TTC549 (cell line): Measurements from ENCODE around the gene WIPF1.
"Not testable (repeated sequence)": the region's sequence is repeated elsewhere in the genome, so short reads cannot be mapped to it uniquely, and the experiment has no call there.

Experiments
- FAIRE-seq: peaks from 2 replicates; lab custom pipeline; 2012; peaks lifted over from hg19 to GRCh38; lab: Jason Lieb, UNC

The WIPF1 gene

DNA sequence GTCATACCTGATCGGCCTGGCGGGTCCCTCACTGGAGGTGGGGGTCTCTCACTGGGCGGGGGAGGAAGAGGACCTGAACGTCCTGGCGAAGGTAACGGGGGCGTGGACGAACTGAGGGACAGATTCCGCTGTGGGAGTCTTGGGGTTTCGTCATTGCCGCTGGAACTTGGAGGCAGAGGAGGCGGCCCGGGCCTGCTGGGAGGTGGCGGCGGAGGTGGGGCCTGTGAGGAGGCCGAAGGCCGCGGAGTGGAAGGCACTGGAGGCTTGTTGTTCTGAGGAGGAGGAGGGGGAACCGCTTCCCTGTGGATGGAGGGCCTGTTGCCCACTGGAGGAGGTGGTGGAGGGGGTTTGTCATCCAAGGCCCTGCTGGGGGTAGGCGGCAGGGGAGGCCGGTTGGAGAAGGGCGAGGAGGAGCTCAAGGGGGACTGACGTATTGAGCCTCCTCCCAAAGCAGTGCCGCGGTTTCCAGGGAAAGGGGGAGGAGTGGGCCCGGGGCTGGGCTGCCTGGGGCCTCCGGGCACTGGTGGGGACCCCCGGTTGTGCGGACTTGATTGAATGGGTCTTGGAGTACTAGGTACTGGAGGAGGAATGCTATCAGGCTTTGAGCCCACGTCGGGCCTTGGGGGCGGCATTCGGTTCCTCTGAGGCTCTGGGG is 25.8 kb downstream of the WIPF1 start:
- FAIRE-seq = no peak

DNA sequence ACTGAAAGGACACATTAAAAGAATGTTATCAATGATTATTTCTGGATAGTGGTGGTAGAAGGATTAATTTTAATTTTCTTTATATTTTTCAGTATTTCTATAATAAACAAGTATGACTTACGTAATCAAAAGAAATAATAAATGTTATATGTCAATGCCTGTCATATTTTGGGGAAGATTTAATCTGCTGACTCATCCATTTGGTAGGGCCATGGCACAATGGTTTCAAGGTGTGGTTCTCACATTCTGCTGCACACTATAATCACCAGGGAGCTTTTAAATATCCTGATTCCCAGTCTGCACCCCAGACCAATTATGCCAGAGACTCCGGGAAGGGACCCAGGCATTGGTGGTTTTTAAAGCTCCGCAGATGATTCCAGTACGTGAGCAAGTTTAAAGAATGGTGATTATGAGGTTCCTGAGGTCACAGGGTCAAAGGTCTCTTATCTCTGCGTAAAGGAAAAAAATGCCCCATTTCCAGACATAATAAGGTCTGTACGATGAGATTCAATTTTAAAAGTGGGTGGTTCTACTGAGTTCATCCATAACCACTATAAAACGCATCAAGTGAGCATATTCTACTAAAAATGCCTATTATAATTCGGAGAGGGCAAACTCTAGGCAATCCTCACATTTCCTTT is 27.2 kb downstream of the WIPF1 start:
- FAIRE-seq = no peak

DNA sequence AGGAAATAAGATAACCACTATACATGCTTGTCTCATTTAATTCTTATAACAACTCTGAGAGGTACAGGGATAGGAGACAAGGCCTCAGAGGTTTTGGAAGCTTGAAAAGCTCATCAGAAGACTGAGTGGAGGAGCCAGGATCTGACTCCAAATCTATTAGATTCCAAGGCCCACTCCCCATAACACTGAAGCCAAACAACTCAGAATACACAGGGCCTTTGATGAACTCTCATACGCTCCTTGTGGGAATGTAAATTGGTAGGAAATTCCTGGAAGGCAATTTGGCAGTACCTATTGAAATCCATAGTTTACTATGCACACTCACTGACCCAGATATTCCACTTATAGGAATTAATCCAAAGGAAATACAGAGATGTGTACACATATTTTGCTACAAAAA is 27.9 kb downstream of the WIPF1 start:
- FAIRE-seq = no peak

DNA sequence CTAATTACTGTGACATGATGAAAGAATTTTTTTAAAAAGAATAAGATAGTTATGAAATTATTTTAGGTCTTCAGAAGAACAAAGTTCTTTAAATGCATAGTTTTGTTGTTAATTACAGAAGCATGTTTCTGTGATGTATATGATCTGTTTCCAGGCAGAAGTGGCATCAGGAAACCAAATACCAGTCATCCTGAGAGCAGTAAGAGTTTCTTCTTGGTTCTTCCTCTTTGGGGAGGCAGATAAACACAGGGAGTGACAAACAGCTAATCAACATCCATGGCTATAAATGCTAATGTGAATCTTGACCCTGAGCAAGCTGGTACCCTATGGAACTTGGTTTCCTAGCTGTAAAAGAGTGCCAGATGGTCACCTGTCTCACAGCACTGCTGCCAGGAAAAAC is 29.2 kb downstream of the WIPF1 start:
- no peak for FAIRE-seq

DNA sequence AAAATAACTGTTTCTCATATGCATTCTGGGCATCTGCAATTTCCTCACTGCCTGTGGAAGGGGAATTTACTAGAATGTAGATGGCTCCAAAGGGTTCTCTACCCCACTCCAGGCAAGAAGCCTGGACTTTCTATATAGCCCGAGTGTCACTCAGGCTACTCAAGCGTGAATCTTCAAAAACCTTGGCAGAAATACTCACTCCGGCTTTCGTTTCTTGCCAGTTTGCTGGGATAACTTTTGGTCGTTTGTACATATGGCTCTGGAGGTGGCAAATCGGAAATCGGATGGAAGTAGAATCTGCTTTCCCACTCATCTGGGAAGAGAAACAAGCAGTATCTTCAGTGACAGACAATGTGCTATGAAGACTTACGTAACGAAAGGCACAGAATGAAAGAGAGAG is 30.7 kb downstream of the WIPF1 start:
- FAIRE-seq = no peak

DNA sequence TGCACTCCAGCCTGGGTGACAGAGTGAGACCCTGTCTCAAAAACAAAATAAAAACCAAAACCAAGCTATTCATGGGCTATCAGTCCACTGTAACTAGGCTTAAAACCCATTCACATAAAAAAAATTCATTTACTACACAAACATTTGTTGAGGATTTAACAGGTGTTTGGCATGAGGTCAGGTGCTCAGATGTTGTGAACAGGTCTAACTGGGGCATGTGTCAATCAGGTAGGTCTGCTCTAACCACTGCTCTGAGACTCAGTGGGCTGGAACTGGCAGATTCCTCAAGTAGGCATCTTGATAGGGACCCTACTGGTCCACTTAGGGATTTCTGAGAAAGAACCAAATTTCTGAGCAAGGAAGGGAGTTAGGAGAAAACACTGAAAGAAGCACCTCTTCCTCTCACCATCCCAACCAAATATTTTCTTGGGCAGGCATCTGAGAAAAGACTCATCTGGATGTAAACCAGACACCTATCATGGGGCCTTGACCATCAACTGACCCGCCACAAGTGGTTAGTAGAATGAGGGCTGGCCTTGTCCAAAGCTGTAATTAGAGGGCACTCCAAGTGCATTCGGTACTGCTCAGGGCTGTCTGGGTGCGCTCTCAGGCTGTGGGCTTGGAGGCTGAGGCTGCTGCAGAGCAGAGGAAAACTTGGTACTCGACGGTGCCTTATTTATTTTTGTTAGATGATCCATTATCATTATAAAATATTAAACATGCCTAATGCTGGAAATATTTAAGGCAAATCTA is 33.9 kb downstream of the WIPF1 start:
- no peak for FAIRE-seq

DNA sequence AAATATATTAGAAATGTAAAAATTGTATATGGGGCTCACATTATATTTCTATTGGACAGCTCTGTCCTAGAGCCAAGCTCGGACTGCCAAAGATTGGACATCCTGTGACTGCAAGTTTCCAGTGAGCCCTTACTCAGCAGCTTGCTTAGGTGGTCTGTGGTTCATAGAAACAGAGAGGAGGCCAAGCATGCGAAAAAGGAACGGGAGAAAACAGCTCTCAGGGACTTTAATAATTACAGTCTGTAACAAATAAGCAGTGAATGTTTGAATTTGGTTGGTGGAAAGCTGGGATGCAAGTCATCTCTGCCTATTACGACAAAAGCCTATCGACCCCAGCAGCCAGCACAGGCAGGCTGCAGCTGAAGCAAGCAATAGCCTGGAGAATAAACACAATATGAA is 35.6 kb downstream of the WIPF1 start:
- FAIRE-seq = no peak

DNA sequence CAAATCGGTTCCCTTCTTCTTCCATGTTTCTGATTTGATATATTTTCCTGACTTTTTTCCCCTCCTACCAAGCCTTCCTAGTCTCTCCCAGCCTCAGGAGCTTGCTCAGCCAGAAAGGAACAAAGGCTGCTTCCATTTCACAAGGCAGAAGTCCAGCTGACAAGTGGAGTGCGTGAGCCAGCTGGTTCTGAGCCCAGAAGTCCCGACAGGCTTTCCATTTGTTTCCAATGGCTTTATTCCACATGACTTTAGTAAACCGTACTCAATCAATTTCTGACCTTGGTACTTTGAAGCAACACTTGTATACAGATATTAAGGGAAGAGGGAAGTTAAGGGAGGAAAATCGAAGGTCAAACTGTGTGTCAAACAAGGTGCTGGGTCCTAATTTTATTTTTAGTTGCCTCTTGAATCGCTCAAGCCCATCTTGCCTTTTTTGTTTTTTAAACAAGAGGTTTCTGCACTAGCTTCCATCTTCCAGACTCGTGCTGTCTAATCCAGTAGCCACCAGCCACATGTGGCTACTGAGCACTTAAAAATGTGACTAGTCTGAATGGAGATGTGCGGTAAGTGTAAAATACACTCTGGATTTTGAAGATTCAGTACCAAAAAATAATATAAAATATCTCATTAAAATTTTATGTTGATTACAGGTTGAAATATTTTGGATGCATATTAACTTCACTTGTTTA is 36.2 kb downstream of the WIPF1 start:
- no peak for FAIRE-seq

DNA sequence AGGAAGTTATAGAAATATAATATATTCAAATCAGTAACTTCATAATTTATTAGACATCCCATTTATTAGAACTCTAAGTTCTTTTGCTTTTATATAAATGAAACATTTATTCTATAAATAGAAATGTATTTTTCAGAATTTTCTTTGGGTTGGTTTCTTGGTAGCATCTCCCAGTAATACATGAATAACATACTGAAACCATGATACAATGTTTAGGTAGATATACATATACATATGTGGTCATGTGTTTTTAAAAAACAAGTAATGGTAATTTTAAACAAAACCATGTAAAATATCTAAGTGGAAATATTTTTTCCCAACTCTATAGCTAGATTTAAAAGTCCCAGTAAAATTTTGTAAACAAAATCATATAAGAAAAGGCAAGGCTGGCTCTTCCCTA is 36.9 kb downstream of the WIPF1 start:
- FAIRE-seq = peak; percentile 5

DNA sequence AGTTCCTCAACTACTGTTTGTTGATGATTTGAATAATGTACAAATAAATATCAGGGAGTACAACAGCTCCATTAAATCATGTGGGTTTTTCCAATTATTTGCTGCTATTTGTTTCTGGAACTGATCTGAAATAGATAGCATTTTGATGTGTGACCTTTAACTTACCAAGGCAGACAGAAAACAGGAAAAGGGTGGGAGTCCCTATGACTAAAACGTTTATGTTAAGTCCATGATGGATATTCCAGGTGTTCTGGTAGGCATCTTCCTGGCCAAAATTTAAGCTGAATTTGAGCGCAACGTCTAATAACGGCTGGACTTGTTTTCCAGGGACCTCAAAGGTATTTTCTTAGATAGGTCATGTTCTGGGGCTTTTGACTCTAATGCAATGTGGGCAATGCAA is 41.6 kb downstream of the WIPF1 start:
- no peak for FAIRE-seq

DNA sequence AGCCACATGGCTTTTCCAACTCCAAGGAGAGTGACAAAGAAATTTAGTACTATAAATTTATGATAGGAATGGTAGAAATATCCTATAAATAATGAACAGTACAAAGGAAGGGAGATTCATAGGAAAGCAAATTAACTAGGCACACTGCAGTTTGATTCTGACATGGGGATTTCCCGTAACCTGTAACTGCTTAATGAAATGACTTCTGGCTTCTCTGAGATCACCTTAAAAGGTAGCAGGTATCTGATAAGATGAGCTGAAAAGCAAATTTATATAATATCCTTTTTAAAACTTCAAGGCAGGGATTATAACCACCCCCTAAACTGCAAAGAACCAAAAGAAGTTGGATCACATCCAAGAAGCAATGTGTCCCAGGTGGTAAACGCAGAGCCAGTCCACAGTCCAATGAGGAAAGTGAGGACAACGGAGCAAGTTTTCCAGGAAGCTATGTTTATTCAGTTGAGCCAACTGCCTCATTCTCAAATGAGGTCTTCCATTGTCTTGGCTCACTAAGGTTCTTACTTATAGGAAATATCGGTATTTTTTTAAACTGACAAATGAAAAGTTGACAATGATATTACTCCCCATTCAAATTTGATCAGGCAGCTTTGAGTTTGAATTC is 43.0 kb downstream of the WIPF1 start:
- no peak for FAIRE-seq

DNA sequence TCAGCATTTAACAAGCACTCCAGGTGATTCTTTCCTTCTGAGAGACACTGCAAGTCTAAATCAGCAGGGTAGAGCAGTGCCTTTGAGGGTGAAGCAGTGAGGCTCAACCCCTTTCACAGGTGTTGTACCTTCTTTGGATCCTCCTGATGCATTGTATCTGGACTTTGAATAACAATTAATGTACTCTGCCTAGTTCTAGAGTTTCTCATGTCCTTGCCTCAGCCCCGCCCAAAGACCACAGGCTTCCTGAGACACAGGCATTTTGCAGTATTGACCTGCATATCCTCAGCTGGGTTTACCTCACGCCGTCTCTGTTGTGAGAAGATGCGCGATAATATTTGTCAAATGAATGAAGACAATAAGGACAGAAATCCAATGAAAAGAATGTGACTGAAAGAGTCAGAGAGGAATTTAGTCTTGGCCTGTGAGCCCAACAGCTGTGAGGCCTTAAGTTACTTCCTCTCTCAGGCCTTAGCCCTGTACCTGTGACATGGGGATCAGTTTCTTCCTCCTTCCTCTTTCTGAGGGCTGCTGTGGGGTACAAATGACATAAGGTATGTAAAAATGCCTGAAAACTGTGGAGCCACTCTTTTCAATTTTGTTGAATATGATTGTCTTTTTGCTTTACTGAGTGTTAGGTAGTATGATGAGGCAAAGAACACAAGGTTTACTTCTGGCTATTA is 43.7 kb downstream of the WIPF1 start:
- FAIRE-seq = no peak

DNA sequence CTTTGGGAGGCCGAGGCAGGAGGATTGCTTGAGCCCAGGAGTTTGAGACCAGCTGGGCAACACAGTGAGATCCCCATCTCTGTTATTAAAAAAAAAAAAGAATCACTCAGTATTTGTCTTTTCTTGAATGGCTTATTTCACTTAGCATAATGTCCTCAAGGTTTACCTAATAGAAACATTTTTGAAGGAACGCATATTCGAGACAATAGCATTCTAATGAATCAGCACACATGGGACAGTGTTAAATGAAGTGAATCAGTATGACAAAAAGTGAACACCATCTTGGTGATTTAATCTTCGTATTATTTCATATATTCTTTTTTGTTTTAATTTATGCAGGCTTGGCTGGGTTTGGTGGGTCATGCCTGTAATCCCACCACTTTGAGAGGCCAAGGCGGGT is 44.7 kb downstream of the WIPF1 start:
- FAIRE-seq = no peak

DNA sequence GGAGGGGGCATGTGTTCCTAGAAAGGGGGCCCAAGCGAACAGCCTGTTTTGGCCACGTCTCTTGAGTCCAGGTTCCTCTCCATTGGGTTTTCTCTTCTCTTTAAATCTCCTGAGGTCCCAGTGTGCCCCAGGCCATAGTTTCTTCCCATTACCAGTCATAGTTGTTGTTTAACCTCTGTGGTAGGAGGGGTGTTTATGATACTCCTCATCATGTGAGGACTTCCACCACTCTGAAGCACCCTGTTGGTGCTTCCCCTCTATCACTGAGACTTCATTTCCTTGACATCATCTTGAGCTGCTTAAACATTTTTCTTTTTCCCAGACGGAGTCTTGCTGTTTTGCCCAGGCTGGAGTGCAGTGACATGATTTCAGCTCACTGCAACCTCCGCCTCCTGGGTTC is 45.9 kb downstream of the WIPF1 start:
- no peak for FAIRE-seq

DNA sequence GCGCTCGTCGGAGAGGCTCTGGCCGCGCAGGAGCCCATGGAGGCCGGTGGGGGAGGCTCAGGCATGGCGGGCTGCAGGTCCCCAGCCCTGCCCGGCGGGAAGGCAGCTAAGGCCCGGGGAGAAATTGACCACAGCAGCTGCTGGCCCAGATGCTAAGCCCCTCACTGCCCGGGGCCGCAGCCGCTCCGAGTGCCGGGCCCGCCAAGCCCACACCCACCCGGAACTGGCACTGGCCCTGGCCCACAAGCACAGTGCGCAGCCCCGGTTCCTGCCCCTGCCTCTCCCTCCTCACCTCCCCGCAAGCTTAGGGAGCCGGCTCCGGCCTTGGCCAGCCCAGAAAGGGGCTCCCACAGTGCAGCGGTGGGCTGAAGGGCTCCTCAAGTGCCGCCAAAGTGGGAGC is 49.0 kb downstream of the WIPF1 start:
- FAIRE-seq = not testable (repeated sequence)

DNA sequence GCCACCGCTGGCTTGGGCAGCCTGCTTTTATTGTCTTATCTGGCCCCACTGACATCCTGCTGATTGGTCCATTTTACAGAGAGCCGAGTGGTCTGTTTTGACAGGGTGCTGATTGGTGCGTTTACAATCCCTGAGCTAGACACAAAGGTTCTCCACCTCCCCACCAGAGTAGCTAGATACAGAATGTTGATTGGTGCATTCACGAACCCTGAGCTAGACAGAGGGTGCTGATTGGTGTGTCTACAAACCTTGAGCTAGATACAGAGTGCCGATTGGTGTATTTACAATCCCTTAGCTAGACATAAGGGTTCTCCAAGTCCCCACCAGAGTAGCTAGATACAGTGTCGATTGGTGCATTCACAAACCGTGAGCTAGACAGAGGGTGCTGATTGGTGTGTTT is 49.6 kb downstream of the WIPF1 start:
- FAIRE-seq = not testable (repeated sequence)

DNA sequence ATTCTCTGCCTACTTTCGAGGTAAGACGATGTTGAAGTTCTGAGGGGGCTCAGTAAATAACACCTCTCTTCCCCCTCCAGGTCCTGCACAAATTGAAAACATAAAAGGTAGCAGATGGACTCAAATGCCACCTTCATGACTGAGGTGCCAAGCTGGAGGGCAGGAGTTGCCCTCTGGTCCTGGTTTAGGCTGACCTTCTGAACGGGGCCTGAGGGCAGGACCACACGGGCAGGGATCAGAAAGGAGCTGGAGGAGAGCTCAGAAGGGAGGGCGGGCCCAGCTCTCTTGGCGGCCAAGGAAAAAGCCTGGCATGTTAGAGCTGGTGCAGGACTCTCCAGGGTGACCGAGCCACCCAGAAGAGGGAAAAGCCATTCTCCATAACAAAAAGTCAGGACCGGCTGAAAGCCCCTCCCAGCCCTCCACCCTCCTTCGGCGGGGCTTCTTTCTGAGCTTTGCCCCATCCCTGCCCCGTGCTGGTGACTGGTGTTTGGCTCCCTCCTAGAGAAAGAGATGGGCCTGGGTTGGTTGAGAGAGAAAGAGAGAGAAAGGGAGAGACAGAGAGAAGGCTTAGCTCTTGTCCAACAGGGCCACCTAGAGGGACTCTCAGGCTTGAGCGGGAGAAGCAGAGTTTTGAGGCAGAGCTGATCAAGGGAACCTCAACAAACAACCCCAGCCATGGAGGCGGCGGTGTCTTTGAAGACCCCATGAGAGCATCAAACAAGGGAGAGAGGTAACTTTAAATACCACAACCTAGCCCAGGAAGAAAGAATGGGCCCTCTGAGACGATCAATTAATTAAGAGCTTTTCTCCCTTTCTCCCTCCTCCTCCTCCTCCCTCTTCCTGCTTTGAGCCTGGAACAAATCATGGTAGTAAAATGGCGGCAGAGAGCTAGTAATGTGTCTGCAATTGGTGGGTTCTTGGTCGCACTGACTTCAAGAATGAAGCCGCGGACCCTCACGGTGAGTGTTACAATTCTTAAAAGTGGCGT is 50.8 kb downstream of the WIPF1 start:
- no peak for FAIRE-seq

DNA sequence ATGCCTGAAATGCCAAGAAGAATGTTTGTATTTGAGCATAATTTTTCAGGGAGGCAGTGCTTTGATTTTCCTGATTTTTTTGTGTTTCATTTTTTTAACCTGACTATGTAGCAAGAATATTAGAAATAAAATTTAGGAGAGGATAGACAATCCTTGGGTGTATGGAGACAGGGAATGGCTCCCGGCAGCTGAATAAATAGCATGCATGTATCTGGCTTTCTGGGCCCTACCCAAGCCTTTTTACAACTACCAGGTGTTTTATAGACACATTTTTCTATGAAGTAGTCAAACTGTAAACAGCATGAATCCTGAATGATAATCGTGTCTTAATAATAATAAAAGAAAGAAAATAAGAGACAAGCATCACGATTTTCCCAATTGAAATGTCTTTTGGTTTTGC is 52.4 kb downstream of the WIPF1 start:
- no peak for FAIRE-seq

DNA sequence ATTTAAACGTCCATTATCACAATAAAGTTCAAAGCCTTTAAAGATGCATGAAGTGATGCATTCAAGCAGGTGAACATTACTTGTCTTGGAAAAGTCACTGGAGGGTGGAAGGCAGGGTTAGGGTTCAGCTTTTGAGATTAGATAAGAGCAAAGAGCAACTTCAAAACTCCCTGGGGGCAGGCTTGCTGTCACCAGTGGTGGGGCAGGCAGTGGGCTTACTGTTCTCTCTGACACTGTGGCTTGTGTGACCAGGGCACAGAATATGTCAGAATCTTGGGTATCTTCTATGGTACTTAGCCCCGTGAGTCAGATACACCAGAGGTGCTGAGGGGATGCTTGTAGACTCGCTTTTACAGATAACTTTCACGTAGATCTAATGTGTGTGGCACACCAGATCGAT is 52.8 kb downstream of the WIPF1 start:
- no peak for FAIRE-seq

DNA sequence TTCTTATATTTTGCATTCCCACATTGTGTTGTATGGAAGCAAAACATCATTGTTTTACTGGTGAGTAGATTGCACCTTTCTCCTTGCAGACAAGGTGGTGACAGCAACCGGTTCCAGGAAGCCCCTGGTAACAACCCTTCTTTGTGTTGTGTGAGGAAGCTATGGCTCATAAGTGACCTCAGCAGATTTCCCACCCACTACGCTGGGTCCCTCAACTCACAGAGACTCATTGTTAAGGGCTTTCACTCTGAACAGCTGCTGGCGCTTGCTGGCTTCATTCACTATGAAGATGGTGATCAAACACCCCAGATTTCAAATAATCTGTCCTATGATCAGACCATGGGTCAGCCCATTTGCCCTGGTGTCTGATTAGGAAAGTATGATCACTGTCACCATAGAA is 53.4 kb downstream of the WIPF1 start:
- FAIRE-seq = no peak

DNA sequence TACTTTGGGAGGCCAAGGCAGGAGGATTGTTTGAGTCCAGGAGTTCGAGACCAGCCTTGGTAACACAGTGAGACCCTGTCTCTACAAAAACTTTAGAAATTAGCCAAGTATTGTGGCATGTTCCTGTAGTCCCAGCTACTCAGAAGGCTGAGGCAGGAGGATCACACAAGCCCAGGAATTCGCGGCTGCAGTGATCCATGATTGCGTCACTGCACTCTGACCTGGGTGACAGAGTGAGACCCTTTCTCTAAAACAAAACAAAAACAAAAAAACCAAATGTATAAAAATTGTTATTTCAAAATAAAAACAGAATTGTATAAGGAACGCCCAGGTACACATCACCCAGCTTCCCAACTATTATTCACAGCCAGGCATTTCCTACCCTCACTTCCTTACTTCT is 56.7 kb downstream of the WIPF1 start:
- no peak for FAIRE-seq
